HepG2 (cell line): ENCODE data around the gene NDRG2. TPM values are rescaled to one million over a fixed set of nuclear protein-coding genes. Genes with fewer than 3 reads are reported as not detected.

Source experiments
- ATAC-seq: fragments of 200-7000 bp; cut with Tn5 transposase; 3 replicates; pipeline ENCODE4 v1.9.1; 2020; ENCODE audit warnings: mild to moderate bottlenecking, moderate library complexity
- BruUV-seq: library from RNA; stranded (reverse); fragments of 400-500 nt; replicated peaks from 2 replicates; lab custom pipeline; 2021; lab: Mats Ljungman, UMichigan
- CTCF ChIA-PET: fragments of 300-600 bp; formaldehyde crosslinking; extraction: SDS; loops from one replicate; lab custom pipeline; 2021; ENCODE audit warnings: low total read pairs, inconsistent platforms, low intra/inter-chr PET ratio; lab: Yijun Ruan, JAX
- POLR2A ChIA-PET: fragments of 350-600 bp; sonication (Branson Sonifier 250); formaldehyde crosslinking; loops from one replicate; lab custom pipeline; 2020; ENCODE audit warnings: antibody characterized with exemption, inconsistent platforms; lab: Yijun Ruan, JAX
- DNase-seq: peaks from one replicate; pipeline ENCODE4 v3.0.0-alpha.2; 2015; ENCODE audit warnings: low spot score
- FAIRE-seq: peaks from 3 replicates; lab custom pipeline; 2011; peaks lifted over from hg19 to GRCh38; lab: Jason Lieb, UNC
- H2AFZ ChIP-seq: one replicate; pipeline ENCODE4 v1.6.1; 2011; ENCODE audit warnings: low read length, inconsistent platforms
- H3K27ac ChIP-seq: fragments of 300-600 bp; 3 replicates; pipeline ENCODE4 v1.8.0; 2011; ENCODE audit warnings: mixed run types, mild to moderate bottlenecking, mixed read lengths, low read length, inconsistent platforms; ENCODE audit not compliant: insufficient read depth; ENCODE audit errors: extremely low read length
- H3K27me3 ChIP-seq, 2 experiments: fragments of 200-600 bp in 1 of 2; 2 replicates in 1 of 2; 3 replicates in 1 of 2; pipeline versions ENCODE4 v1.6.0 to v1.8.0; 2011; ENCODE audit warnings: low read length in 2 of 2, mild to moderate bottlenecking in 2 of 2, moderate library complexity in 2 of 2, inconsistent platforms in 1 of 2; ENCODE audit not compliant: insufficient read depth in 2 of 2, control insufficient read depth in 1 of 2
- H3K36me3 ChIP-seq, 2 experiments: fragments of 200-600 bp in 1 of 2; replicated peaks in 1 of 2; 2 replicates in 1 of 2; 3 replicates in 1 of 2; pipeline versions ENCODE4 v1.5.1 to v1.8.0; 2011; ENCODE audit warnings: low read length in 2 of 2, inconsistent platforms in 1 of 2; ENCODE audit not compliant: insufficient read depth in 2 of 2, control insufficient read depth in 1 of 2
- H3K4me1 ChIP-seq: 2 replicates; pipeline ENCODE4 v1.5.1; 2012; ENCODE audit warnings: low read length, inconsistent platforms; ENCODE audit not compliant: insufficient read depth
- H3K4me2 ChIP-seq: 2 replicates; pipeline ENCODE4 v1.6.0; 2011; ENCODE audit warnings: low read depth, low read length, inconsistent platforms
- H3K4me3 ChIP-seq, 3 experiments: fragments of 200-600 bp in 1 of 3; sonication (generic), shearing (Covaris generic) in 1 of 3; replicated peaks in 1 of 3; 2 replicates each; pipeline ENCODE4 v1.5.1; 2011 to 2016; ENCODE audit warnings: low read length in 3 of 3, inconsistent platforms in 2 of 3, low read depth in 2 of 3, mild to moderate bottlenecking in 2 of 3, control low read depth in 1 of 3, mixed read lengths in 1 of 3; ENCODE audit not compliant: insufficient read depth in 1 of 3
- H3K79me2 ChIP-seq: one replicate; pipeline ENCODE4 v1.6.1; 2011; ENCODE audit warnings: low read length, inconsistent platforms; ENCODE audit not compliant: insufficient read depth
- H3K9ac ChIP-seq: 2 replicates; pipeline ENCODE4 v1.6.0; 2011; ENCODE audit warnings: mild to moderate bottlenecking, low read depth, low read length, inconsistent platforms; ENCODE audit not compliant: insufficient read depth
- H3K9me3 ChIP-seq: 2 replicates; pipeline ENCODE4 v1.5.1; 2012; ENCODE audit warnings: mild to moderate bottlenecking, low read length
- H4K20me1 ChIP-seq: 2 replicates; pipeline ENCODE4 v1.6.0; 2011; ENCODE audit warnings: inconsistent platforms, mild to moderate bottlenecking, low read length, moderate library complexity; ENCODE audit not compliant: insufficient read depth
- ATF1 ChIP-seq: IDR thresholded peaks from 2 replicates; pipeline ENCODE4 v1.6.1; 2016; ENCODE audit warnings: mild to moderate bottlenecking, control low read depth
- BRD4 ChIP-seq: sonication (generic); formaldehyde crosslinking; IDR thresholded peaks from 2 replicates; pipeline ENCODE4 v1.4.0; 2020; ENCODE audit warnings: missing genetic modification reagents
- GZF1 ChIP-seq: sonication (generic); formaldehyde crosslinking; IDR thresholded peaks from 2 replicates; pipeline ENCODE4 v1.5.1; 2020; ENCODE audit warnings: mild to moderate bottlenecking, missing genetic modification reagents
- MBNL3 ChIP-seq: fragments of 250-450 bp; sonication (Bioruptor Pico); conservative IDR thresholded peaks from 2 replicates; pipeline ENCODE4 v1.8.0; 2022; ENCODE audit warnings: mild to moderate bottlenecking, inconsistent platforms
- MED8 ChIP-seq: sonication (generic); formaldehyde crosslinking; IDR thresholded peaks from 2 replicates; pipeline ENCODE4 v1.8.1; 2023; ENCODE audit warnings: mild to moderate bottlenecking, missing genetic modification reagents; ENCODE audit not compliant: insufficient replicate concordance
- MEIS1 ChIP-seq: sonication (generic); formaldehyde crosslinking; IDR thresholded peaks from 2 replicates; pipeline ENCODE4 v1.9.0; 2021; ENCODE audit warnings: mild to moderate bottlenecking, missing genetic modification reagents, moderate library complexity, borderline replicate concordance
- MXI1 ChIP-seq: IDR thresholded peaks from 3 replicates; pipeline ENCODE4 v1.6.1; 2012; ENCODE audit warnings: low read depth, low read length, inconsistent platforms, borderline replicate concordance
- SALL1 ChIP-seq: sonication (generic); formaldehyde crosslinking; IDR thresholded peaks from 2 replicates; pipeline ENCODE4 v1.8.0; 2022; ENCODE audit warnings: mild to moderate bottlenecking, missing genetic modification reagents
- SOX6 ChIP-seq, 2 experiments: fragments of 450-650 bp in 1 of 2; sonication (generic) in 1 of 2; formaldehyde crosslinking in 1 of 2; IDR thresholded peaks; 2 replicates each; pipeline versions ENCODE4 v1.4.0 to v1.6.1; 2017 to 2020; ENCODE audit warnings: antibody characterized with exemption in 1 of 2, mild to moderate bottlenecking in 1 of 2, missing genetic modification reagents in 1 of 2
- SRF ChIP-seq: IDR thresholded peaks from 2 replicates; pipeline ENCODE4 v1.6.1; 2011; ENCODE audit warnings: mild to moderate bottlenecking, low read depth, low read length, moderate library complexity
- TBX2 ChIP-seq: sonication (generic); formaldehyde crosslinking; IDR thresholded peaks from 2 replicates; pipeline ENCODE4 v1.5.0; 2020; ENCODE audit warnings: missing genetic modification reagents, mild to moderate bottlenecking, borderline replicate concordance
- ZBTB38 ChIP-seq: sonication (generic); formaldehyde crosslinking; IDR thresholded peaks from 2 replicates; pipeline ENCODE4 v1.5.1; 2020; ENCODE audit warnings: mild to moderate bottlenecking, missing genetic modification reagents
- ZNF34 ChIP-seq: sonication (generic); formaldehyde crosslinking; IDR thresholded peaks from 2 replicates; pipeline ENCODE4 v1.4.0; 2020; ENCODE audit warnings: mild to moderate bottlenecking, missing genetic modification reagents, borderline replicate concordance
- ZNF367 ChIP-seq: sonication (generic); formaldehyde crosslinking; IDR thresholded peaks from 2 replicates; pipeline ENCODE4 v1.4.0; 2020; ENCODE audit warnings: missing genetic modification reagents, borderline replicate concordance
- ZNF598 ChIP-seq: sonication (generic); formaldehyde crosslinking; IDR thresholded peaks from 2 replicates; pipeline ENCODE4 v1.5.1; 2020; ENCODE audit warnings: mild to moderate bottlenecking, missing genetic modification reagents, borderline replicate concordance
- ZNF773 ChIP-seq: sonication (generic); formaldehyde crosslinking; IDR thresholded peaks from 2 replicates; pipeline ENCODE4 v1.4.0; 2020; ENCODE audit warnings: missing genetic modification reagents, borderline replicate concordance
- ZNF788 ChIP-seq: sonication (generic); formaldehyde crosslinking; IDR thresholded peaks from 2 replicates; pipeline ENCODE4 v1.5.0; 2020; ENCODE audit warnings: mild to moderate bottlenecking, missing genetic modification reagents, borderline replicate concordance
- WGBS: methylation state at CpG from one replicate; pipeline ENCODE4 v1.1.6; 2017; ENCODE audit warnings: low lambda C conversion rate; 5-methylcytosine and 5-hydroxymethylcytosine counted together
- in situ Hi-C: cut with HindIII; loops from 2 replicates; pipeline ENCODE4 v1.10.0; 2017; ENCODE audit warnings: low pct_unique_long_range_greater_than_20kb; ENCODE audit not compliant: extremely low pct_ligation_motif_present
- intact Hi-C: fragments of 100-400 bp; cut with micrococcal nuclease; formaldehyde crosslinking; loops from one replicate; pipeline ENCODE4 v1.10.0; 2022; ENCODE audit not compliant: unreplicated experiment
- polyA plus RNA-seq, 8 experiments: library from polyadenylated mRNA; depleted of rRNA in 3 of 8; stranded (reverse) in 7 of 8; unstranded in 1 of 8; fragments of >200 nt; fragmentation: Illumina TruSeq in 4 of 8; extraction: Trizol in 4 of 8; gene quantifications; 2 replicates each; pipeline versions ENCODE4 v1.2.1 to v1.2.3, GENCODE V29; 2011 to 2016; ENCODE audit warnings: low read depth in 4 of 8, missing spikeins in 1 of 8, mixed read lengths in 1 of 8; ENCODE audit not compliant: insufficient read depth in 1 of 8
- total RNA-seq, 5 experiments: library from RNA; depleted of rRNA; stranded (reverse); fragments of >200 nt; fragmentation: Illumina TruSeq; extraction: Trizol; gene quantifications; 2 replicates each; pipeline ENCODE4 v1.2.3, GENCODE V29; 2016; ENCODE audit warnings: low read depth in 1 of 5
- TF ChIP-seq, protein P1 (sequence below): sonication (generic); formaldehyde crosslinking; IDR thresholded peaks from 2 replicates; pipeline ENCODE4 v1.9.0; 2021; ENCODE audit warnings: missing genetic modification reagents, borderline replicate concordance
- TF ChIP-seq, protein P2 (sequence below): fragments of 450-650 bp; IDR thresholded peaks from 2 replicates; pipeline ENCODE4 v1.6.1; 2017
- TF ChIP-seq, protein P3 (sequence below): sonication (generic); formaldehyde crosslinking; IDR thresholded peaks from 2 replicates; pipeline ENCODE4 v1.4.0; 2020; ENCODE audit warnings: missing genetic modification reagents

The NDRG2 gene
- total and polyA plus RNA-seq, 2 of the 13 experiments (the other 11 are each of a cell fraction or from before 2014, with no cell fraction given), result 27.2 to 189 TPM

DNA sequence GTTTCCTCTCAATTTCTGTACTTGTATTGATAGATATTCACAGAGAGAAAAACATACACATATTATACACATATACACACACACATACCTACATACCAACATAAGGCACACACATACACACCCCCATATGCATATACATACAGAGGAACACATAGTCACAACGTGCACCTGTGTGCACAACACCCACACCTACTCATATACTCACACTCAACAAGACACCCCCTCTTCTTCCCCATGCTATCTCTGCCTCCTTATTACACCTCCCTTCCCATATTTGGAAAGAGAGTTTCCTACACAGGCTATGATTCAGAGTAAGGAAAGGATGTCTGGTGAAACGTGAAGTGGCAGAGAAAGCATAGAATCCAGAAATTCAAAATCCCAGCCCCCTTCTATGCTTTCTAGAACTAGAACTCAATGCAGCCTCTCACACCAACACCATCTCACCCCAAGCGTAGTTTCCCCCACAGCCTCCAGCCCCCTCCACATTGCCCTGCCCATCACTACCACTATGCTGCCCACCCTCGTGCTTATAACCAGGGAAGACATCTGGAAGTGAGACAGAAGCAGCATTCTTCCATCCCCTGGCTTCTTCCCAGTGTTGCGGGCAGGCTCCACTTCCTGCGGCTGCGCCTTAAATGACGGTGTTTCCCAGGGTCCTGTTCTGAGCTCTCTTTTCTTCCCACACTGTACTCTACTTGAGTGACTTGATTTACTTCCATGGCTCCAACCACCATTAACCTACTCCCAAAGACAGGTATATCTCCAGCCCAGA is 35.2 kb upstream of the NDRG2 start:
- FAIRE-seq (no peak), ATAC-seq (no peak), DNase-seq (no peak)
- H3K27ac ChIP-seq, result peak overlapping the region; percentile 71
- intact Hi-C loops, result loop anchor here (5.0 kb wide), 1 partner anchor 378 kb away; the partner anchor contains the start of gene RNASE4
- ChIA-PET POLR2A (interaction anchor here (1.3 to 2.8 kb wide), 5 partner anchors 11 to 45 kb away, joined by 5 to 59 read pairs (median 9); partner anchors contain the start of gene ARHGEF40), CTCF (interaction anchor here (1.9 kb wide), 1 partner anchor 45 kb away, joined by 5 read pairs; no protein-coding TSS in a partner anchor)
- H3K4me2 ChIP-seq, result peak overlapping the region; percentile 59
- H2AFZ ChIP-seq, result no peak overlapping the region
- H3K9ac ChIP-seq, result no peak overlapping the region
- H3K79me2 ChIP-seq, result no peaks in the 10 kb centered on the region
- in situ Hi-C loops, result no loop called here
- BruUV-seq, result no TSS peak
- no peaks in the 10 kb centered on the region for H3K27me3 ChIP-seq
- H3K4me1 ChIP-seq, result peaks cover 89% of the 10 kb centered on the region
- H3K36me3 ChIP-seq, result no peaks in the 10 kb centered on the region
- WGBS, result 89% methylated on average over 8 of the region's 8 CpGs
- no peaks in the 10 kb centered on the region for H3K9me3 ChIP-seq
- H4K20me1 ChIP-seq, result no peaks in the 10 kb centered on the region
- H3K4me3 ChIP-seq, result no peak overlapping the region
- TF ChIP-seq, protein P1, sequence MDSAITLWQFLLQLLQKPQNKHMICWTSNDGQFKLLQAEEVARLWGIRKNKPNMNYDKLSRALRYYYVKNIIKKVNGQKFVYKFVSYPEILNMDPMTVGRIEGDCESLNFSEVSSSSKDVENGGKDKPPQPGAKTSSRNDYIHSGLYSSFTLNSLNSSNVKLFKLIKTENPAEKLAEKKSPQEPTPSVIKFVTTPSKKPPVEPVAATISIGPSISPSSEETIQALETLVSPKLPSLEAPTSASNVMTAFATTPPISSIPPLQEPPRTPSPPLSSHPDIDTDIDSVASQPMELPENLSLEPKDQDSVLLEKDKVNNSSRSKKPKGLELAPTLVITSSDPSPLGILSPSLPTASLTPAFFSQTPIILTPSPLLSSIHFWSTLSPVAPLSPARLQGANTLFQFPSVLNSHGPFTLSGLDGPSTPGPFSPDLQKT (CRISPR knock-in tag), result no peak
- TF ChIP-seq GZF1 (CRISPR knock-in tag) (peak; percentile 55; the same call in 1 of the 2 replicates), TBX2 (CRISPR knock-in tag) (0 out of 2 replicates have a peak, but pooled peaks have one; percentile 1), SALL1 (CRISPR knock-in tag) (0 out of 2 replicates have a peak, but pooled peaks have one; percentile 30), MED8 (CRISPR knock-in tag) (no peak), SOX6 (IDR thresholded peaks at IDR 0.05) (0 out of 2 replicates have a peak, but pooled peaks have one; percentile 16), SOX6 (CRISPR knock-in tag; IDR thresholded peaks at IDR 0.05) (no peak), ZNF598 (0 out of 2 replicates have a peak, but pooled peaks have one; percentile 8), ATF1 (no peak), MXI1 (no peak), SRF (0 out of 2 replicates have a peak, but pooled peaks have one; percentile 15), ZNF788 (CRISPR knock-in tag) (0 out of 2 replicates have a peak, but pooled peaks have one; percentile 11), MEIS1 (CRISPR knock-in tag) (peak; percentile 8; the same call in 1 of the 2 replicates), BRD4 (no peak), ZNF367 (CRISPR knock-in tag) (no peak), ZNF773 (CRISPR knock-in tag) (no peak), ZNF34 (CRISPR knock-in tag) (no peak), MBNL3 (CRISPR knock-in tag) (no peak), ZBTB38 (CRISPR knock-in tag) (peak; percentile 40; the same call in 1 of the 2 replicates)
- TF ChIP-seq, protein P2, sequence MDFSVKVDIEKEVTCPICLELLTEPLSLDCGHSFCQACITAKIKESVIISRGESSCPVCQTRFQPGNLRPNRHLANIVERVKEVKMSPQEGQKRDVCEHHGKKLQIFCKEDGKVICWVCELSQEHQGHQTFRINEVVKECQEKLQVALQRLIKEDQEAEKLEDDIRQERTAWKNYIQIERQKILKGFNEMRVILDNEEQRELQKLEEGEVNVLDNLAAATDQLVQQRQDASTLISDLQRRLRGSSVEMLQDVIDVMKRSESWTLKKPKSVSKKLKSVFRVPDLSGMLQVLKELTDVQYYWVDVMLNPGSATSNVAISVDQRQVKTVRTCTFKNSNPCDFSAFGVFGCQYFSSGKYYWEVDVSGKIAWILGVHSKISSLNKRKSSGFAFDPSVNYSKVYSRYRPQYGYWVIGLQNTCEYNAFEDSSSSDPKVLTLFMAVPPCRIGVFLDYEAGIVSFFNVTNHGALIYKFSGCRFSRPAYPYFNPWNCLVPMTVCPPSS, result 0 out of 2 replicates have a peak, but pooled peaks have one; percentile 42
- TF ChIP-seq, protein P3, sequence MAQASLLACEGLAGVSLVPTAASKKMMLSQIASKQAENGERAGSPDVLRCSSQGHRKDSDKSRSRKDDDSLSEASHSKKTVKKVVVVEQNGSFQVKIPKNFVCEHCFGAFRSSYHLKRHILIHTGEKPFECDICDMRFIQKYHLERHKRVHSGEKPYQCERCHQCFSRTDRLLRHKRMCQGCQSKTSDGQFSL, result no peak
